Kidney epithelial cell (primary cell): Measurements from ENCODE around the gene MARCHF3. TPM values are rescaled to one million over a fixed set of nuclear protein-coding genes. Genes with fewer than 3 reads are reported as not detected.

Source experiments
- DNase-seq: peaks from one replicate; pipeline ENCODE4 v3.0.0-alpha.2; 2010; ENCODE audit warnings: low read depth
- H3K27me3 ChIP-seq: 2 replicates; pipeline ENCODE4 v1.6.0; 2011; ENCODE audit warnings: low read length; ENCODE audit not compliant: control insufficient read depth, insufficient read depth
- H3K36me3 ChIP-seq: 2 replicates; pipeline ENCODE4 v1.5.1; 2011; ENCODE audit warnings: low read length; ENCODE audit not compliant: control insufficient read depth, insufficient read depth
- H3K4me3 ChIP-seq: 2 replicates; pipeline ENCODE4 v1.5.1; 2011; ENCODE audit warnings: low read depth, mild to moderate bottlenecking, control low read depth, low read length
- total RNA-seq: library from RNA; depleted of rRNA; stranded (reverse); fragments of >200 nt; gene quantifications from 2 replicates; pipeline ENCODE4 v1.2.3, GENCODE V29; 2015
- TF ChIP-seq, protein P1 (sequence below): IDR thresholded peaks from 2 replicates; pipeline ENCODE4 v1.5.1; 2011; ENCODE audit warnings: mild to moderate bottlenecking, moderate library complexity, low read length, control low read depth, inconsistent platforms; ENCODE audit not compliant: insufficient read depth, poor library complexity, severe bottlenecking

Gene MARCHF3
- total RNA-seq, 1 donor from 2014 or later = 0.46 TPM

DNA sequence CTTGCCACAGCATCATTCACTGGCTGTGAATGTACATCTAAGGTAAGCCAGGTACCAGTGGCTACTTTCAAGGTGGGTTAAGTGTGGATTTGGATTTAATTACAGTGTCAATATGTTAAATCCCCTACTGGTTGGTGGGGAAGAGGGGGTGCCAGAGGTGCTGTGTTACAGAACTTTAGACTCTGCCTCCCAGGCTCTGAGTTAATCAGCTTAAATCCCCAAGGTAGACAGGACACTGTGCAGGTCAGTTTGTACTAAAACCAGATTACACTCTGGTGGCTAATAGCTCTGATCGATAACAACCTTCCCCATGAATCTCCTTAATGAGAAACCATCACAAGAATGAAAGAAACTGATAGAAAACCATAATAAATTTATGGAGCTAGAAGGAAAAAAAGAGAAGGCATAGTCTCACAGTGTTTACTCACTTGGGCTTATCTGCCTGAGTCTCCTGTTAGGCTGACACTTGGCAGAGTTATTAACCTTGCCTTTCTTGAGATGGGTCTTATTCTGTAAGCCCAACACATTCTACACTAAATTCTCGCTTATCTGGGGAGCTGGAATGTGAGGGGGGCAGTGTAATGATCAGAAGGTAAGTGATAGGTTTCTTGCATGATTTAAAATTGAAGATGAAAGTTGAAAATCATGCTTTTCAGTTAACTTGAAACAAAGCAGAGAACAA is 146.7 kb downstream of the MARCHF3 start:
- no peaks in the 10 kb centered on the region for H3K27me3 ChIP-seq

DNA sequence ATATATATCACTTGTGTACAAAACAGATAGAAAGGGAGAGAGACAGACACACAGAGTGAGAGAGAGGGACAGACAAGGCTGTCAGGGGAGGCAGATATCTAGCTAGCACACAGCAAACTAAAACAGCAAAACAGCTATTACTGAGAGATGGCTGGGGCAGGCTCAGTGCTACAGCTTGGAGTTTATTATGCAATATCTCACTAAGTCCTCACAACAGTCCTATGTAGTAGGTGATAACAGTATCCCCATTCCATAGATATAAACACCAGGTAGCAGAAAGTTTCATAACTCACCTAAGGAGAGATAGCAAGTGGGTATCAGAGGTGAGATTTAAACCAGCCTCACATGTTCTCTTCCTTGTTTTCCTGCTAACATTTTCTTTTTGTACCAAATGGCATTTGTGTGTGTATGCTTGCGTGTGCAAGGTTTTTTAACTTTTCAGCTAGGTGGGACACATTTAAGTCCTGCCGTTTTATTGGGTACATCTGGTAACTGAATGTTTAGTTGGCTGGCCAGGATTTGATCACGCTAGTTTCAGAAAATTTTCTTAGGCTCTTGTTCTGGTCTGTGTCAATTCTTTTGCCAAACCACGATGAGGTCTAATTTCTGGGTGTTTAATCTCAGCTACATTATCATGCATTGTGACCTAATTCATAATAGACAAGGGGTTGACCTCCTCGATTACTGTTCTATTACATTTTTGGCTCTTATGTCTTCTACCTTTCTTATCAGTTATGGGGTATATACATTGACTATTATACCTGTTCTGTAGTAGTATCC is 148.3 kb downstream of the MARCHF3 start:
- DNase-seq = no peak
- no peak overlapping the region for H3K4me3 ChIP-seq
- TF ChIP-seq, protein P1, sequence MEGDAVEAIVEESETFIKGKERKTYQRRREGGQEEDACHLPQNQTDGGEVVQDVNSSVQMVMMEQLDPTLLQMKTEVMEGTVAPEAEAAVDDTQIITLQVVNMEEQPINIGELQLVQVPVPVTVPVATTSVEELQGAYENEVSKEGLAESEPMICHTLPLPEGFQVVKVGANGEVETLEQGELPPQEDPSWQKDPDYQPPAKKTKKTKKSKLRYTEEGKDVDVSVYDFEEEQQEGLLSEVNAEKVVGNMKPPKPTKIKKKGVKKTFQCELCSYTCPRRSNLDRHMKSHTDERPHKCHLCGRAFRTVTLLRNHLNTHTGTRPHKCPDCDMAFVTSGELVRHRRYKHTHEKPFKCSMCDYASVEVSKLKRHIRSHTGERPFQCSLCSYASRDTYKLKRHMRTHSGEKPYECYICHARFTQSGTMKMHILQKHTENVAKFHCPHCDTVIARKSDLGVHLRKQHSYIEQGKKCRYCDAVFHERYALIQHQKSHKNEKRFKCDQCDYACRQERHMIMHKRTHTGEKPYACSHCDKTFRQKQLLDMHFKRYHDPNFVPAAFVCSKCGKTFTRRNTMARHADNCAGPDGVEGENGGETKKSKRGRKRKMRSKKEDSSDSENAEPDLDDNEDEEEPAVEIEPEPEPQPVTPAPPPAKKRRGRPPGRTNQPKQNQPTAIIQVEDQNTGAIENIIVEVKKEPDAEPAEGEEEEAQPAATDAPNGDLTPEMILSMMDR = no peak
- H3K36me3 ChIP-seq = no peaks in the 10 kb centered on the region
- H3K27me3 ChIP-seq = no peaks in the 10 kb centered on the region

More for the DNA sequence above, 146.7 kb downstream of the MARCHF3 start:
- no peaks in the 10 kb centered on the region for H3K36me3 ChIP-seq
- no peak for DNase-seq
- TF ChIP-seq, protein P1 = no peak
- no peak overlapping the region for H3K4me3 ChIP-seq

DNA sequence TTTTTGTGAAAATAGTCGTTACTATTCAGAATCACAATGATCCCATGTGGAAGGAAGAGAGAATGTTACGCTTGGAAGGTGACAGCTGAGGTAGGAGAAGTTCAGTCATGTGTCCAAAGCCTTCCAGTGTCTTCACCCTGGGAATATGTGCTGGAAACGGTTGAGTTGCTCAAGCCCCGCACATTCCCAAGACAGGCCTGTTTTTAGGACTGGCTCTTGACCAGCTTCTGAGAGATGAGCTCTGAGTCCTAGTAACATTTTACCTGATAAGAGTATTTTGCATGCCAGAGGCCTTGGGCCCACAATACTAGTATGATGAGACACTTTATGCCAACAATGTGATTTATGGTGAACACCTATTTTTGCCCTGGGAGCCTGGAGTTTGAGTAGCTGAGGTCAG is 151.7 kb downstream of the MARCHF3 start:
- DNase-seq = no peak
- TF ChIP-seq, protein P1 = no peak
- Histone ChIP-seq H3K27me3 (no peaks in the 10 kb centered on the region), H3K36me3 (no peaks in the 10 kb centered on the region), H3K4me3 (no peak overlapping the region)

DNA sequence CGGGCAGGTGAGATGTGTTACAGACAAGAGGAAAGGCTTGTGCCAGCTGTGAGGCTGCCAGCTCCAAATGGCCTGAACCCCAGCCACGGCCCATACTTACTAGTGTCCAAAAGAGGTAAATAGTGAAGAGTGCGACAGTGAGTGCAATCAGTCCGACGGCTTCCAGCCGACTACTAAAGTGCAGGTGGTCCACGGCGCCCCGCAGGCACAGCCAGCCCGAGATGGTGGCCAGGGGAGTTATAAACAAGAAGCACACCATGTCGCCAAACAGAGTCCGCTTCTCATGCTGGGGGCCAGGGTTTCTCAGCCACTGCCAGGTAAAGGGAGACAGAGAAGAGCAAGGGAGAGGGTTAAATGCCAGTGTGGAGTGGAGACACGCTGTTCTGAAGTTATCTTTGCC is 152.3 kb downstream of the MARCHF3 start:
- no peak overlapping the region for H3K4me3 ChIP-seq
- no peak for DNase-seq
- TF ChIP-seq, protein P1 = no peak
- H3K36me3 ChIP-seq = no peaks in the 10 kb centered on the region
- H3K27me3 ChIP-seq = no peaks in the 10 kb centered on the region

DNA sequence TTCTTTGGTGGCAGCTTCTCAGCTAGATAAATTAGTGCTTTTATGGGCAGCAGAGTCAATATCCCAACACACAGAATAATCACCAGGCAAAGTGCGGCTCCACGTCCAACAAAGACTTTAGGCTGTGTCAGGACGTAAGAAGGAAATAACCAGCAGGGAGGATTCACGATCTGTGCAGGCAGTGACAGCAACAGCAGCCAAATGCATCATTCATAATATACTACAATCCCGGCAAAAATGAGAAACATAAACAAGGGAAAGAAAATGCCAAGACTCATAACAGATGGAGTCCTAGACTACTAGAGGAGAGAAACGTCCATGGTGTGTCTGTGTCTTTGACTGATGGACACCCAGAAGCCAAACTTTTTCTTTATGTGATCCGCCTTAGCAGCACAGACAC is 152.8 kb downstream of the MARCHF3 start:
- TF ChIP-seq, protein P1 = no peak
- no peaks in the 10 kb centered on the region for H3K36me3 ChIP-seq
- no peaks in the 10 kb centered on the region for H3K27me3 ChIP-seq
- H3K4me3 ChIP-seq = no peak overlapping the region
- DNase-seq = no peak
